IPS-NIHi7 (cell line): ENCODE results near the gene HAP1.

Experiments used
- DNase-seq: peaks from one replicate; pipeline ENCODE4 v3.0.0; 2012; ENCODE audit warnings: mixed read lengths; ENCODE audit errors: extremely low spot score

HAP1 gene

DNA sequence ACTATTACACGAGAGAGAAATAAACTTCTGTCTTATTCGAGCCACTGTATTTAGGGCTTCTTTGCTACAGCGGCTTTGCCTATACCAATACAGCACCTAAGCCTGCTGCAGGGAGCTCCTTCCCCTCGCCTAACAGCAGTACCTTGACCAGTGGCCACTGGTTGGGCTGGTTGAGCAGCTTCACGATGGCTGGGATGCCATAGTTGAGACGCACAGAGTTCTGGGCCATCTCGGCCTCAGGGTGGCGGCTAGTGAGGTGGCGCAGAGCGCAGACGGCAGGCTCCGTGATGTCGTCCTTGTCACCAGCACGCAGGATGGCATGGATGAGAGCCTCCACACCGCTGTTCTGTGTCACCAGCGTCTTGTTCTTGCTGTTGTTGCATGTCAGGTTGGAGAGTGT lies 28.4 kb upstream of the HAP1 start:
- no peak for DNase-seq

DNA sequence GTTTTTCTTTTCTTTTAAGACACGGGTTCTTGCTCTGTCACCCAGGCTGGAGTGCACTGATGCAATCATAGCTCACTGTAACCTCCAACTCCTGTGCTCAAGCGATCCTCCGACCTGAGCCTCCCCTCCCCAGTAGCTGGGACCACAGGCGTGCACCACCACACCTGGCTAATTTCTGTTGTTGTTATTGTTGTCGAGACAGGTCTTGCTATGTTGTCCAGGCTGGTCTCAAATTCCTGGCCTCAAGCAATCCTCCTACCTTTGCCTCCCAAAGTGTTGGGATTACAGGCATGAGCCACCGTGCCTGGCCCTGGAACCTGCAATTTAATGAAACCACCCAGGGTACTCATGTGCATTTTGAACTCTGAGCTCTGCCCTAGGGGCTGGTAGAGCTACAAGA lies 27.9 kb upstream of the HAP1 start:
- no peak for DNase-seq

DNA sequence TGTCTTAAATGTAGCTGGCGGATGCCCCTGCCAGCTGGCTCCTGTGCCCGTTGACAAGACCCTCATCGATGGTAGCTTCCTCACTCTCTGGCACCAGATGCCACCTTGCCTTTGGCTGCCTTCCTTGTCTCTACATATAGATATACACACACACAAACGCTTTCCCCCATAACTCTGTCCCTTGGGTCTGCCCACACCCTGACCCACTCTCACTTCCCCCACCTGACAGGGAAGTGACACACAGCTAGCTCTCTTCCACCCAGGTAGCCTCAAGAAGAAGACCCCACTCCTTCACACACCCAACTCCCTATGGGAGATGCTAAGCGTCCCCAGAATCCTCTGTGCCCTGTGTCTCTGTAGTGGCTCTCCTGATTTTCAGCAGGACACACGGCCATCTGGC lies 26.4 kb upstream of the HAP1 start:
- DNase-seq, result no peak

DNA sequence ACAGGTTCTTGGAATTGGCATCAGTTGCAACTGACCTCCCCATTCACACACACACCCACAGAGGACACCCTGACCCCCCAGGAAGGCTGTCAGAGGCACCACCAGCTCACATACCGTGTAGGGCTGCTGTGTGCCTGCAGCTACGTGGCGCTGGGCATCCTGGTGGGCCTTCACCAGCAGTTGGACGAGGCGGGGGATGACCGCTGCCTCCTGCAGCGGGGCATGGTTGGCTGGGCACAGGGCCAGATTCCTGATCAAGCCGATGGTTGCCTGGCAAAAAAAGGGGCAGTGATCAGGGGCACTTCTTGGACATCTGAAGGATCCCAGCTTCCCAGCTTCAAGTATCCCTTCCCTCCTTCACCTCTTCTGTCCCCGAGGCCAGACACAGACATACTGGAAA lies 24.2 kb upstream of the HAP1 start:
- DNase-seq, result no peak

DNA sequence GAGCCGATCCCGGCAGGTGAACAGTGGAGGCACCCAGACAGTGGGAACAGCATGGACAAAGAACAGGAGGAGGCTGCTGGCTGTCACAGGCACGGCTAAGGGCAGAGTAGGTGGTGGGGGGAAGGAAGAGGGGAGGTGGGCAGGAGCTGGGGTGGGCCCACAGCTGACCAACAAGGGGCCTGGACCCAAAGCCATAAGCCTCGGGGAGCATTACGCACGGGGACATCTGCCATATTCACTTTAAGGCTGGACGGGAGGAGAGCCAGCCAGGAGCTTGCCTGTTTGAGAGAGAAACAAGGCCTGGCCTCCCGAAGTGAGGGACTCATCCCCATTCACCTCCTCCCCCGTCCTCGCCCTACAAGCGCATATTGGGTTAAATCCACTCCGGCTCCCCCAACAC lies 19.6 kb upstream of the HAP1 start:
- DNase-seq, result no peak

DNA sequence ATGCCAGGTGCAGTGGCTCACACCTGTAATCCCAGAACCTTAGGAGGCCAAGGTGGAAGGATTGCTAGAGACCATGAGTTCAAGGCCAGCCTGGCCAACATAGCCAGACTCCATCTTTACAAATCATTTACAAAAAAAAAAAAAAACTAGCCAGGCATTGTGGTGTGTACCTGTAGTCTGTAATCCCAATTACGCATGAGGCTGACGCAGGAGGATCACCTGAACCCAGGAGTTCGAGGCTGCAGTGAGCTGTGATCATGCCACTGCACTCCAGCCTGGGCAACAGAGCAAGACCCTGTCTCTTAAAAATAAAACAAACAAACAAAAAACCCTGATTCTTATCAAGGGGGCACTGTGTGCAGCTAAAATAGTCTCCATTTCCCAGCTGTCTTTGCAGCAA lies 16.8 kb upstream of the HAP1 start:
- DNase-seq, result no peak

DNA sequence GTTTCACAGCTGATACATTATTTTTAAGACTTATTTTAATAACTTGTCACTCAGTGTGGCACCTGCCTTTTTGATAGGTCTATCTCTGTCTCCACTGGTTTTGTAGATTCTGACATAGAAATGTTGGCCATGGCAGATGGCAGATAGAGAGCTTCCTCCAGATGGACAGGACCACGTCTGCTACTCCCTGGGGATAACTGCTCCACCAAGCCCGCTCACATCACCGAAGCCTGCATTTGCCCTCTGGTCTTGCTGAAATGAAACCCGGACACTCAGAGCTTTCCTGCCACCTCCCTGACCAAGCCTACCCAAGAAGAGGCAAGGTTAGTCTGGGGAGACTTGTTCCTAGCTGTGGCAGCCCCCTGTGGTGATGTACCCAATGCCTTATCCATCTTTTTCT lies 16.4 kb upstream of the HAP1 start:
- no peak for DNase-seq

DNA sequence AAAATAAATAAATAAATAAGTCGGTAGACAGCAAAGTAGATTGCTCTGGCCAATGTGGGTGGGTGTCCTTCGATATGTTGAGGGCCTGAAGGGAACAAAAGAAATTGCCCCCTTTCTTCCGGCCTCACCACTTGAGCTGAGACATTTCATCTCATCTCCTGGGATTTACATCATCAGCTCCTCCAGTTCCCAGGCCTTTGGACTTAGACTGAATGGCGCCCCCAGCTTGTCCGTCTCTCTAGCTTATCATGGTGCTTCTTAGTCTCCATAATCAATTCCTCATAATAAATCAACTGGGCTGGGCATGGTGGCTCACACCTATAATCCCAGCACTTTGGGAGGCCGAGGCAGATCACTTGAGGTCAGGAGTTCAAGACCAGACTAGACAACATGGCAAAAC lies 13.8 kb upstream of the HAP1 start:
- DNase-seq, result no peak

DNA sequence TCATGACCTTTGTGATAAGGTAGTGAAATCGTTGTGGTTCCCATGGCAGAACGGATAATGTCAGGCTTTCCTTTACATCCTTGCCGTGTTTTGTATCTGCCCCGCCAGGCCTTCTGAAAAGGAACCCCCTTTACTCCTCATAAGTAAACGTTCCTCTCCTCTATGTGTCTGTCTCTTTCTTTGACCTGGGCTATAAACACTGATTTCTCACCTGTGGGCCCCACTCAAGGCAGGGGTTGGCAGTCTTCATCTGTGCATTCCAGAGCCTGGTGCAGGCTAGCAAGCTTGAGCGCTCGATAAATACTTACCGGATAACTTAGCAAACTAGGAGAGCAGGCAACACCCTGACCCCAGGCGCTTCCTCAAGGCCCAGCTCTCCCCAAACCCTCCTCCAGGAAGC lies 7.3 kb upstream of the HAP1 start:
- no peak for DNase-seq

DNA sequence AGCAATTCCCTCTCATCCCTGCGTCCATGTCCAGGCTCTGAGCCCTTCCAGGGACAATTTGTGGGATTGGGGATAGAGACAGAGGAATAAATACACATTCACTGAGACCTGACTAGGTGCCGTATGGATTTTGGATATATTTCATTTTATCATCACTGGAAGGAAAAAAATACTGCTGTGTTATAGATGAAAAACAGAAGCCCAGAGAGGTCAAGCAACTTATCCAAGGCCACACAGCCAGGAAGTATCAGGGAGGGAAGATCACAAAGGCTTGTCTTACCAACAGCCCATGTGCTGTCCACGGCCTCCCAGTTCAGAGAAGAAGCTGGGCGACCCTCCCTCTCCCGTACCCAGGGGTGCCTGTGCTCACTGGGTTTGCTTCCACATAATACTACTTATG lies 6.1 kb upstream of the HAP1 start:
- no peak for DNase-seq

DNA sequence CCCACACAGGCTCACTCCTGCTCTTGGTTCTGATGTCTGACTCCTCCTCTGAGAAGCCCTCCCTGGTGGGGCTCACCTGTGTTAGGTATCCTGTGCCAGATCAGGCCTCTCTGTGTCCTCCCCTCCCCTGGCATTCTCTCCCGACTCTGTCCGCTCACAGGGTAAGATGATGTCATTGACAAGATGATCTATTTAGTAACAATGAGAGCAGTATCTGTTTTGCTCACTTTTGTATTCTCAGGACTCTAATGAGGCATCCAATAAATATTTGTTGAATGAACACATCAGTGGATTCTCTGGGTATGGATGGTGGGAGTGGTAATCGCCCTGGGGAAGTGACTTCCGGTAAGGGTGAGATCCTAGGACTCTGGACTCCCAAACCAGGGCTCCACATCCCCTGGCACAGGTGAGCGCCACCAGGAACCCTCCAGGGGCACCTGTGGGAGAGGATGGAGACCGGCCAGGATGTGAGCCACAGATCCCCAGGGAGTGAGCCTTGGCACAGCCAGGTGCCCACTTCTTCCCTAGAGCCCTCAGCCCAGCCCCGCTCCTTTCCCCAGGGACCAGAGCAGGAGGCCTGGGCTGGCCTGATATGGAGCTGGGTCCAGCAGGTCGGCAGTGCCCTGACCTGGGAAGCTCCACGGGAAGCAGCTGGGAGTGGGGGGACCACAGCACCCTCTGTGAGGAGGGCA lies 5.4 kb upstream of the HAP1 start:
- DNase-seq, result no peak

DNA sequence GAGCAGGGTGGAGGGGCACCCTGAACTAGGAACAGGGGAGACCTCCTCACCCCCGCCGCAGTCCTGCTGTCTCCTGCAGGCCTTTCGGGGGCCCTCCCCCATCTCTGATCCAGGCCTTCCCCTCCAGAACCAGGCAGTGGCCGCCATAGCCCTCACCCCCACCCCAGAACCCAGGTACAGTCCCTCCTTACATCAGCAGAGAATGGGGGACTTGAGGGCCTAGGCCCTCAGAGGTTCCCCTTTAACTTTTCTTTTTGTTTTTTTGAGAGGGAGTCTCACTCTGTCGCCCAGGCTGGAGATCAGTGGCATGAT lies 4.3 kb upstream of the HAP1 start:
- DNase-seq, result no peak

DNA sequence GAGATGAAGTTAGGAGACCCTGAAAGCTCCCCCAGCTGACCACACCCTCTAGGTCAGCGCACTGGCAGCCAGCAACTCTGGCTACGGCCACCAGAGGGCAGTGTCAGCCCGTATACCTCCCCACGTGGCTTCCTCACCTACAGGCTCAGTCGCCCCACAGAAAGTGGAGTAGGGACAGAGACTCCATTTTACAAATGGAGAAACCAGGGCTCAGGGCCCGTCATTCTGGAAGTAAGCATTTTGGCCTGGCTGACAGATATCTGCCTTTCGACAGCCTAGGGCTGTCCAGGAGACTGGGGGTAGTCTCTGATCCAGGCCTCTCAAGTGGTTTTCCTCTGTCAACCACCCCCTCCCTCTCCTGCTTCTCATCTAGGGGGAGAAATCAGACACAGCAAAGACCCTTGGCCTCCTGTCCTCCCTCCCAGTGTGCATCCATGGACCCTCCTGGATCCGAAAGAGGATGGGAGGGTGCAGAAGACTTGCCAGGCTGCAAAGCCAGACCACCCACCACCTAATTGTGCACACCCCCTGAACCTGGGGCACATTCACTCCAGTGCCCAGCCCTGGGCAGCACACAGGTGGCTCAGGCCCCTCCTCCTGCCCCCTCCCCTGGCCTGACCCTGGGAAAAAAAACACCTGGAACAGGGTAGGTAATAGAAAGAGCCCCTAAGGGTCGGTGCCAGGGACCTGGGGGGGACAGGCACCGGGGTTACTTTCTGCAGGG lies 3.8 kb upstream of the HAP1 start:
- peak; percentile 93 for DNase-seq

DNA sequence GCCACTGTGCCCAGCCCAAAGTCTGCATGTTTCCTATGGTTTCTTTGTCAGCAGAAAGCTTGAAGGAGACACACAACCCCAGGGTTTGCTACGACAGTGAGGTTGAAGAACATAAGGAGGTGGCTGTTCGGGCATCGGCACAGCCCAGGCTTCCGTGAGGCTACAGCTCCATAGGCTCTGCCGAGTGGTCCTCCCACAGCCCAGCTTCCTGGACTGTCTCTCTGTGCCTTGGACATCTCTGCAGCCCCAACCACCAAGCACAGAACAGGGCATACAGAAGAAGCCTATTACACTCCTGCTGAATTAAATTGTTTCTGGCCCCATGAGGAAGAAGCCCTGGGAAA lies 3.2 kb upstream of the HAP1 start:
- DNase-seq, result no peak

DNA sequence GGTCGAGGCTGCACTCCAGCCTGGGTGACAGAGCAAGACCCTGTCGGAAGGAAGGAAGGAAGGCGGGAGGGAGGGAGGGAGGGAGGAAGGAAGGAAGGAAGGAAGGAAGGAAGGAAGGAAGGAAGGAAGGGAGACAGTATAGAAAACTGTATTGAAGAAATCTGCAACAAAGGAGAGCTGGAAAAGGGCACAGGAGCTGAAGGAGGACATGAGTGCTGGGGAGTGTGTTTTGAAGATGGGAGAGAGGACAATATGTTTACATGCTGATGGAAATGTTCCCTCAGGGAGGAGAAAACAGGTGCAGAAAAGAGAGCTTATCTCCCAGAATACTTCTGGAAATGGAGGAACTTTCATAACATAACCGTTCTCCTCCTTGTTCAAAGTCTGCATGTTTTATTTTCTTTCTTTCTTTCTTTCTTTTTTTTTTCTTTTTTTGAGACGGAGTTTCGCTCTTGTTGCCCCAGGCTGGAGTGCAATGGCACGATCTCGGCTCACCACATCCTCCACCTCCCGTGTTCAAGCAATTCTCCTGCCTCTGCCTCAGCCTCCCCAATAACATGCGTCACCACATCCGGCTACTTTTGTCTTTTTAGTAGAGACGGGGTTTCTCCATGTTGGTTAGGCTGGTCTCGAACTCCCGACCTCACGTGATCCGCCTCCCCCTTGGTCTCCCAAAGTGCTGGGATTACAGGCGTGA lies 2.7 kb upstream of the HAP1 start:
- no peak for DNase-seq

DNA sequence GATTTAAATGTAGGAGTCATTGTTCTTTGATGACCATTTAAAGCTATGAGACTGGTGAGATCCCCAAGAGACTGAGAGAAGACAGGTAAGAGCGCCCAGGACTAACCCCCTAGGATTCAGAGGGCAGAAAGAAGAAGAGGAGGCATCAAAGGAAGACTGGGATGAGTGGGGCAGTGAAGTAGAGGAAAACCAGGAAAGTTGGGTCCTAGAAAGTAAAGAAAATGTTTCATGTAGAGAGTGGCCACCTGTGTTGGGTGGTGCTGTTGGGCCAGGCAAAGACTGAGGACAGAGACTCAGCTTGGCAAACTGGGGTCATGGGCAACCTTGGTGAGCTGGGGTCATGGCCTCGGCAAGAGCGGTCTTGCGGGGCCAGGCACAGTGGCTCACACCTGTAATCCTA lies 1.3 kb upstream of the HAP1 start:
- DNase-seq, result no peak

DNA sequence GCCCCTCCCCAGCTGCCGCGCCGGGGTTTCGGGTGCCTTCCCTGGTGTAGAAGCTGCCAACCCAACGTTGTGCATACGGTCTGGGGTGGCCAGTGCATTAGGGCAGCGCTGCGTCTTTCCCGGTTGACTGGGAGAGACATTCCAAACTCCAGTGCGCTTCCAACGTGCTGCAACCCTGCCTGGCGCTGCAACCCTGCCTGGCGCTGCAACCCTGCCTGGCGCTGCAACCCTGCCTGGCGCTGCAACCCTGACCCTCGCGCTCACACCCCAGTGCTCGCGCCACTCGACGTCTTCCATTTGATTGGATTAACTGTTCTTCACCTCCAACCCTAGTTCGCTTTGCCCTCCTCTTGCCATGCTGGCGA lies 488 bp upstream of the HAP1 start:
- no peak for DNase-seq

DNA sequence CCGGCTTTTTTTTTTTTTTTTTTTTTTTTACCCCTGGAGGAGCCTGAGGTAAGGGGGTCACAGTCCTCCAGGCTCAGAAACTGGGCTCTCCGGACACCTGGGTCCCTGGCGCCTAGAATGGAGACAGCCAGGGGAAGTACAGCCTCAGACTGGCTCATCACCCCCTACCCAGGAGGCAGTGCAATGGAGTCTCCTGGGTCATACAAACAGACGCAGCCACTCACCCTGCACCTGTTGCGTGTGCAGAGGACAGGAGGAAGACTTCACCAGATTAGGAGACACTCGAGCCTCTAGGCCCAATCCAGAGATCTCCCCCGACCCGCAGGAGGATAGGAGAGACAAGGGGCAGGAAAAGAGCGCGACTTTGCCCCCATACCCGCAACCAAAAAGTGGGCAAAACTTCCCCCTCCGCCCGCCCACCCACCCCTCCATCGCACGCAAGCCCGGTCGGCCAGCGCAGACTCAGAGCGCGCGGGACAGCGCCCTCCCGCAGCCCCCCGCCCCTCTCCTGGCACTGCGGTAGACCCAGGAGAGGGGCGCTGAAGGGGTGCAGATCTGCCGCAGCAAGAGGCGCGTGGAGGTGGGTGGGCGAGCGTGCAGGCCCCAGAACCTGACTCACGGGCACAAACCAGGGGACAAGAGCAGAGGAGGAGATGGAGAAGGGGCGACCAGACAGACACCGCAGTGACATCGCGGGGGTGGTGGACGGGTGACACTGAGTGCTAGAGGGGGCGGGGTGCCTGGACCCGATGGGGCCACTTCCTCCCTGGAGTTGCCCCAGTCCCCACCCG lies 900 bp downstream of the HAP1 start:
- DNase-seq, result no peak

DNA sequence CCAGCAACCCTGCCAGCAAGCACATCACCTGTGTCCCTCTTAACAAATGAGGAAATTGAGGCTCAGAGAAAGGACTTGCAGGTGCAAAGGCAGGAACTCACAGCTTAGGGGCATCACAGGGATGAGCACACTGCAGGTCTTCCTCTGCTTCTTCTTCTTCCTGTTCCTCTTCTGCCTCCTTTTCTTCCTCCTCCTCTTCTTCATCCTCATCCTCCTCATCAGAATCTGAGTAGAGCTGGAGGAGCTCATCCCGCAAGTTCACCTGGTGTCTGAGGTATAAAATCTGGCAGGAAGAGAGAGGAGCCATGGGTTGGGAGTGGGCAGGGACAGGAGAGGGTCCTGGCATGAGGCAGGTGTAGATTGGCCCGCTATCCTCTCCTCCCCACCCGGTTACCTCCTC lies 2.6 kb downstream of the HAP1 start:
- no peak for DNase-seq

DNA sequence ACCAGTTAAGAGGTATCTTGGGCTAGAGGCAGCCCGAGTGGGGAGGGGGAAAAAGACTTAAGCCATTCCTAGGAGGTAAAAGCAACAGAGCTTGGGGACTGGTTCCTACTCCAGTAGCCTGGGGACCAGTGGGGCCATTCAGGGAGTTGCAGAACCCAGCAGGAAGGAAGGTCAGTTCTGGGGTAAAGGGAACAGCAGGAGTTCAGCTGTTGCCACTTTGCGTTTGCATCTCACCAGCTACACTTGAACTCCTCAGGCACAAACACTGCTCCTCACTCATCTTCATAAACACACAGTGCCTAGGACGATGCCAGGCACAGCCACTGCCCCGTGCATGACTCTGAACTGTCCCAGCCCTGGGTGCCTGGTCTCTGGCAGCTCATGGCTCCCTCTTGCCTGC lies 4.0 kb downstream of the HAP1 start:
- no peak for DNase-seq

DNA sequence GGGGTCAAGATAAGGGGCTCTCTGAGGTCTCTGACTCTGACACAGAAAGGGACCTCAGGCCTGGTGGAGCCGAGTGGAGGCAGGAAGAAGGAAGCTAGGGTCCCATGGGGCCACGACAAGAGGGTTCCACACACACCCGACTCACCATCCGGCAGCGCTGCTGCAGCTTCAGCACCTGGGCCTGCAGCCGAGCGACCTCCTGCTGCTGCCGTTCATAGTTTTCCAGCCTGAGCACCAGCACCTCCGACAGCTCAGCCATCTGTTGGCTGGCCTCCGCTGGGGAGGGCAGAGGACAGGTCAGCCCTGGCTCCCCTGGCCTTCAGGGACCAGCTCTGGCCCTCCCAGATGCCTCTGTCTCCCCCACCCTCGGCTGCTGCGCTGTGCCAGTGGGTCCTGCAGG lies 6.4 kb downstream of the HAP1 start:
- DNase-seq, result no peak

DNA sequence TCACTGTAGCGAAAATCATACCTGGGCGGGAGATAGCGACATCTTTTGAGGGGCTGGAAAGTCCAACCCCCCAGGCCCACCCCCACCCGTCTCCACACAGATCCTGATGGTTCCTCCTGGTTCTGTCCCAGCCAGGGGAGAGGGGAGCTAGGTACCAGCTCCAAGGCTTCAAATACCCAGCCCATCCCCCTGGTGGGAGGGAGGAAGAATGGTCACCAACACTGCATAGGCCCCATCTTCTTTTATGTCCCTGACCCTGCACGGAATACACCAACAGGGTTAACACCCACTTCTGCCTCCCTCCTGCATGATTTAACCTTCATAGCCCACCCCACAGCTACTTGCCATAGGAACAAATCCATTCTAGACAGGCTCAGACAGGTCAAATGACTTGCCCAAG lies 9.3 kb downstream of the HAP1 start:
- DNase-seq, result no peak
